GM19035 (cell line): ENCODE measurements around the gene HRG.
"Not testable (repeated sequence)": the region's sequence is repeated elsewhere in the genome, so short reads cannot be mapped to it uniquely, and the experiment has no call there.

Experiments
- ATAC-seq: cut with Tn5 transposase; IDR thresholded peaks from one replicate; pipeline ENCODE4 v1.9.1; 2021; ENCODE audit not compliant: unreplicated experiment

HRG gene

GRCh38 chr3:186665625-186666188 lies at the start of gene HRG:
Gene HRG (plus strand): TSS chr3:186666014. CDS start chr3:186666032, 18 bp downstream.
- ATAC-seq, result no peak

GRCh38 chr3:186616299-186616617 lies 49.6 kb upstream of the HRG start:
- no peak for ATAC-seq

GRCh38 chr3:186617036-186617946 lies 48.5 kb upstream of the HRG start:
- peak; percentile 92 for ATAC-seq

- no peak for ATAC-seq
These were observed 47.4 kb upstream of the HRG start for GRCh38 chr3:186618318-186618938.

GRCh38 chr3:186619787-186620212 lies 46.0 kb upstream of the HRG start:
- no peak for ATAC-seq

- no peak for ATAC-seq
These were observed 45.4 kb upstream of the HRG start for GRCh38 chr3:186620213-186621092.

GRCh38 chr3:186621894-186622650 lies 43.7 kb upstream of the HRG start:
- no peak for ATAC-seq

GRCh38 chr3:186622651-186623310 lies 43.0 kb upstream of the HRG start:
- no peak for ATAC-seq

GRCh38 chr3:186624598-186624997 lies 41.2 kb upstream of the HRG start:
- ATAC-seq, result no peak

GRCh38 chr3:186625600-186626042 lies 40.2 kb upstream of the HRG start:
- ATAC-seq, result no peak

- ATAC-seq, result no peak
These were observed 39.5 kb upstream of the HRG start for GRCh38 chr3:186626254-186626847.

- no peak for ATAC-seq
These were observed 37.9 kb upstream of the HRG start for GRCh38 chr3:186627852-186628414.

GRCh38 chr3:186628756-186629155 lies 37.1 kb upstream of the HRG start:
- ATAC-seq, result no peak

GRCh38 chr3:186630950-186631641 lies 34.7 kb upstream of the HRG start:
- no peak for ATAC-seq

GRCh38 chr3:186633481-186633880 lies 32.3 kb upstream of the HRG start:
- ATAC-seq, result no peak

GRCh38 chr3:186634207-186634606 lies 31.6 kb upstream of the HRG start:
- not testable (repeated sequence) for ATAC-seq

GRCh38 chr3:186635532-186635931 lies 30.3 kb upstream of the HRG start:
- ATAC-seq, result no peak

GRCh38 chr3:186636536-186636935 lies 29.3 kb upstream of the HRG start:
- no peak for ATAC-seq
